Epidermal melanocyte (primary cell): Measurements from ENCODE around the gene PDLIM5.

Experiments
- DNase-seq: peaks from one replicate; pipeline ENCODE4 v3.0.0; 2011; ENCODE audit warnings: low spot score; ENCODE audit not compliant: insufficient read length

The PDLIM5 gene

GRCh38 chr4:94695384-94695783, 243.6 kb downstream of the PDLIM5 start:
- DNase-seq: no peak

GRCh38 chr4:94698187-94698586, 246.4 kb downstream of the PDLIM5 start:
- no peak for DNase-seq

GRCh38 chr4:94700298-94700697, 248.6 kb downstream of the PDLIM5 start:
- DNase-seq: no peak

- DNase-seq: no peak
Measured at GRCh38 chr4:94701631-94702300, 250.0 kb downstream of the PDLIM5 start.

- DNase-seq: no peak
Measured at GRCh38 chr4:94711635-94712034, 259.9 kb downstream of the PDLIM5 start.

DNA sequence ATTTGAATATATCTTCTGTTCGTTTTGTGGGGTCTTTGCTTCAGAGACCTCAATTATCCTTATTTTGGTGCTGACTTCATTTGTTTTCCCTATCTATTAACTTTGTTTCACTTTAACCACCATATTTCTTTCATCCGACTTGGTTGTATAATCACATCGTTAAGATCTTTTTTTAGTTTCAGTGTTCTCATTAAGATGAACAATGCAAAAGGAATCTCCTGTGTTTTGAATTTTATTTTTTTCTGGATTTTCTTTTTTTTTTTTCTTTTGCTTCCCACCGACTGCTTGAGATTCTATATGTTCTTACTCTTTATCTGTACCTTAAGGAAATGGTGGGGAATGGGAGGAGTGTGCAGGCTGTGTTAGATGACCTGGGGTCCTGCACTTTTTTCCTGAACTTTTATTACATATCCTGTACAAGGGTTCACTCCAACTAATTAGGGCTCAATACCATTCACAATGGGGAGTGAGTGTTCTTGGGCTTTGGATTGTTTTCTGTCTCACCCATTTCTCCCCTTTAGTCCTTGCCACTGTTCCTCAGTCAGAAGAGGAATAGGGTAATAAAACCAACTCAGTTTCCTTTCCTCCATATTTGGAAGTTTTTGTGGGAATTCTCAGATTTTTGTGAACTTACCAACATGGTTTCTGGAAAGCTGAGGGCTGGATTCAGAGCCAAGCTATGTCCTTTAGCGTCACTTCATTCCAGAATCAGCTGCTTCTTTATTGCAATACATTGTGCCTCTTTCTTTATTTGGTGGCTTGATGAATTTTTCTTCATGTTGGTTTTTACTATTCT, 262.8 kb downstream of the PDLIM5 start:
- no peak for DNase-seq

GRCh38 chr4:94715726-94716125, 264.0 kb downstream of the PDLIM5 start:
- no peak for DNase-seq
